ENCODE data around the gene CCDC188.
A peak's percentile ranks its signal among the peaks of the same experiment; 100 is the strongest.

CCDC188 gene

GRCh38 chr22:20128902-20129746 lies 21.7 kb downstream of the CCDC188 start:
- DNase-seq (ENCODE audit: low read depth) = peak; percentile 30
- no peak overlapping the region for H3K4me3 ChIP-seq (replicated peaks; ENCODE audit: low read depth, low read length)
- TF ChIP-seq, protein P1, sequence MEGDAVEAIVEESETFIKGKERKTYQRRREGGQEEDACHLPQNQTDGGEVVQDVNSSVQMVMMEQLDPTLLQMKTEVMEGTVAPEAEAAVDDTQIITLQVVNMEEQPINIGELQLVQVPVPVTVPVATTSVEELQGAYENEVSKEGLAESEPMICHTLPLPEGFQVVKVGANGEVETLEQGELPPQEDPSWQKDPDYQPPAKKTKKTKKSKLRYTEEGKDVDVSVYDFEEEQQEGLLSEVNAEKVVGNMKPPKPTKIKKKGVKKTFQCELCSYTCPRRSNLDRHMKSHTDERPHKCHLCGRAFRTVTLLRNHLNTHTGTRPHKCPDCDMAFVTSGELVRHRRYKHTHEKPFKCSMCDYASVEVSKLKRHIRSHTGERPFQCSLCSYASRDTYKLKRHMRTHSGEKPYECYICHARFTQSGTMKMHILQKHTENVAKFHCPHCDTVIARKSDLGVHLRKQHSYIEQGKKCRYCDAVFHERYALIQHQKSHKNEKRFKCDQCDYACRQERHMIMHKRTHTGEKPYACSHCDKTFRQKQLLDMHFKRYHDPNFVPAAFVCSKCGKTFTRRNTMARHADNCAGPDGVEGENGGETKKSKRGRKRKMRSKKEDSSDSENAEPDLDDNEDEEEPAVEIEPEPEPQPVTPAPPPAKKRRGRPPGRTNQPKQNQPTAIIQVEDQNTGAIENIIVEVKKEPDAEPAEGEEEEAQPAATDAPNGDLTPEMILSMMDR (IDR thresholded peaks at IDR 0.05; ENCODE audit: low read length, missing control alignments) = peak; percentile 36

DNA sequence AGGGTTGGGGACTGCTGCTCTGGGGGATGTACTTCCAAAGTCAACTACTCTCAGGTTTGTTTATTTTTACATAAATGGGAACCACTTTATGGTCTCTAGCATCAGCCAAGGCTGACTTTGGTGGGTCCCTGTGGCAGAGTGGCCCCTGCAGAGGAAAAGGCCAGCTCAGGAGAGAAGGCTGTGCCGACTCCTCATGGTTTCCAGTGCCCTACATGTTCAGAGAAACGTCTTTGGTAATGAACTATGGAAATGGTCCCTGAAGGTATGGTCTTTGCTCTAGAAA lies 22.3 kb downstream of the CCDC188 start:
- no peak for DNase-seq (ENCODE audit: low read depth)
- H3K4me3 ChIP-seq (replicated peaks; ENCODE audit: low read depth, low read length) = no peak overlapping the region
- TF ChIP-seq, protein P1 (IDR thresholded peaks at IDR 0.05; ENCODE audit: low read length, missing control alignments) = no peak

DNA sequence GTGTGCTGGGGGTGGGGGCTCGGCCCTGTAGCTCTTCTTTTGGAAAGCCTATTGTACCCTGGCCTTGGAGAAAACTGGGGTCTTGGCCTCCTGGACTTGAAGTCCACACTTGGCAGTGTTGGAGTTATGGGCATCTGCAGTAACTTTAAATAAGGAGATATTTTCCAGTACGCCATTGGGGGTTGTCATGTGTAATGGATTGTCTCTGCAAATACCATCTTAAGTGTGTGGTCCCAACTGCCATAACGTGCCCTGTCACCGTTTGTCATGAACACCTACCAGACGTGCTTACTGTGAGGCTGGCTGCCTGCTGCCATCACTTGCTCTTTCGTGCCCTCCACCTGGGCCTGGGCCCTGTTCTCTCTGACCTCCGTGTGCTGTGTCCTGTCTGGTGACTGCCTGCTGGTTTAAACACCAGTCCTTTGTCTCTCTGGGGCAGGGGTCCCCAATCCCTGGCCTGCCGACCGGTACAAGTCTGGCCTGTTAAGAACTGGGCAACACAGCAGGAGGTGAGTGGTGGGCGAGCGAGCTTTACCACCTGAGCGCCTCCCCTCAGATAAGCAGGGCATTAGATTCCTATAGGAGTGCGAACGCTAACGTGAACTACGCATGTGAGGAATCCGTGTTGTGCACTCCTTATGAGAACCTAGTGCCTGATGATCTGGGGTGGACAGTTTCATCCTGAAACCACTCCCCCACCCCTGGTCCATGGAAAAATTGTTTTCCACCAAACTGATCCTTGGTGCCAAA lies 22.8 kb downstream of the CCDC188 start:
- DNase-seq (ENCODE audit: low read depth) = no peak
- no peak overlapping the region for H3K4me3 ChIP-seq (replicated peaks; ENCODE audit: low read depth, low read length)
- TF ChIP-seq, protein P1 (IDR thresholded peaks at IDR 0.05; ENCODE audit: low read length, missing control alignments) = no peak

DNA sequence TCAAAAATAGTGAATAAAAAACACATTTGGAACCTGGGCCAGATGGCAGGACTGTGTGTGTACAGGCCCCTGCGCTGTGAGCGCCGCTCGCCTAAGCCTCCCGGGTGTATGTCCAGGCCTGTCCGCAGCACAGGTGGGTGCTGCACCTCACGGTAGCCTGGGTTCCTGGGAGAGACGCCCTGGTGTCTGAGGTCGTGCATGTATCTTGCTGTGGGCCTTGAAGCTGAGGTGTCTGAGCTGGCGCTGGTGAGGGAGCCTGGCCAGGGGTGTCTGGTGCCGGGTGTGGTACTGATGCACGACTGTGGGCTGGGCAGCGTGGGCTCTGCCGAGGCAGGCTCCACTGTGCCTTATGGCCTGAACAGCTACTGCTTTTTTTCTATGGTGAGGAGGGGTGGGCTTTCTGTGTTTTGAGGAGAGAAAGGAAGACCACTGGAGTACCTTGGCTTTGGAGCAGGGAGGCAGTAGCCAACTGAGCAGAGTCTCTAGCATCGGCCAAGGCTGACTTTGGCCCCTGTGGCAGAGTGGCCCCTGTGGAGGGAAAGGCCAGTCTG lies 23.5 kb downstream of the CCDC188 start:
- TF ChIP-seq, protein P1 (IDR thresholded peaks at IDR 0.05; ENCODE audit: low read length, missing control alignments) = no peak
- no peak for DNase-seq (ENCODE audit: low read depth)
- H3K4me3 ChIP-seq (replicated peaks; ENCODE audit: low read depth, low read length) = no peak overlapping the region

GRCh38 chr22:20126284-20127029 lies 24.4 kb downstream of the CCDC188 start:
- no peak for DNase-seq (ENCODE audit: low read depth)
- no peak overlapping the region for H3K4me3 ChIP-seq (replicated peaks; ENCODE audit: low read depth, low read length)
- TF ChIP-seq, protein P1 (IDR thresholded peaks at IDR 0.05; ENCODE audit: low read length, missing control alignments) = no peak

GRCh38 chr22:20125201-20126174 lies 25.4 kb downstream of the CCDC188 start:
- TF ChIP-seq, protein P1 (IDR thresholded peaks at IDR 0.05; ENCODE audit: low read length, missing control alignments) = no peak
- H3K4me3 ChIP-seq (replicated peaks; ENCODE audit: low read depth, low read length) = no peak overlapping the region
- DNase-seq (ENCODE audit: low read depth) = no peak

Measured in fibroblast of pulmonary artery (primary cell).